Esophagus muscularis mucosa (tissue), 4 donors: ENCODE data around the gene PYHIN1. TPM values are rescaled to one million over a fixed set of nuclear protein-coding genes. Genes with fewer than 3 reads are reported as not detected.

Source experiments
- DNase-seq: peaks from one replicate; pipeline ENCODE4 v3.0.0-alpha.2; 2017; ENCODE audit errors: extremely low spot score
- H3K27ac ChIP-seq, 4 donors: fragments of 200-600 bp; sonication (generic); replicated peaks in 1 of 4; 1 replicate in 3 of 4; 2 replicates in 1 of 4; pipeline ENCODE4 v1.5.1; 2016 to 2019; ENCODE audit warnings: mild to moderate bottlenecking in 1 of 4
- H3K27me3 ChIP-seq, 4 donors: fragments of 200-600 bp; sonication (generic); one replicate each; pipeline versions ENCODE4 v1.5.1 to v1.6.0; 2016 to 2019
- H3K36me3 ChIP-seq, 4 donors: fragments of 200-600 bp; sonication (generic); one replicate each; pipeline ENCODE4 v1.5.1; 2016 to 2019
- H3K4me1 ChIP-seq, 4 donors: fragments of 200-600 bp; sonication (generic); one replicate each; pipeline ENCODE4 v1.5.1; 2016 to 2019
- H3K4me3 ChIP-seq, 4 donors: fragments of 200-600 bp; sonication (generic); 1 replicate in 2 of 4; 2 replicates in 2 of 4; pipeline ENCODE4 v1.5.1; 2016 to 2019; ENCODE audit warnings: mild to moderate bottlenecking in 4 of 4, moderate library complexity in 1 of 4
- H3K9me3 ChIP-seq, 4 donors: fragments of 200-600 bp; sonication (generic); 1 replicate in 3 of 4; 2 replicates in 1 of 4; pipeline ENCODE4 v1.5.1; 2016 to 2019
- CTCF ChIP-seq, 3 experiments: fragments of 200-600 bp in 2 of 3; fragments of 450-650 bp in 1 of 3; sonication (generic) in 2 of 3; IDR thresholded peaks; one replicate each; pipeline ENCODE4 v1.5.1; 2017 to 2019; ENCODE audit warnings: antibody characterized with exemption in 3 of 3, mild to moderate bottlenecking in 2 of 3, moderate library complexity in 1 of 3
- POLR2A ChIP-seq: fragments of 450-650 bp; IDR thresholded peaks from one replicate; pipeline ENCODE4 v1.6.1; 2017; ENCODE audit warnings: antibody characterized with exemption, moderate library complexity, mild to moderate bottlenecking, low read depth
- POLR2AphosphoS5 ChIP-seq, 2 donors: sonication (generic); formaldehyde crosslinking; IDR thresholded peaks; one replicate each; pipeline ENCODE4 v1.6.1; 2017; ENCODE audit warnings: antibody characterized with exemption in 2 of 2
- WGBS: methylation state at CpG from one replicate; pipeline ENCODE4 v1.1.5; 2018; 5-methylcytosine and 5-hydroxymethylcytosine counted together
- intact Hi-C: fragments of 100-400 bp; cut with DNase I; formaldehyde crosslinking; loops from one replicate; pipeline ENCODE4 v1.15.1; 2023
- total RNA-seq, 4 donors: library from RNA; depleted of rRNA; stranded (reverse); fragments of >200 nt; gene quantifications; one replicate each; pipeline versions ENCODE4 v1.1.0 to v1.2.1, GENCODE V29; 2016

PYHIN1 gene
- total RNA-seq, 4 donors from 2014 or later = 1.2 to 1.3 TPM; not detected in 2

GRCh38 chr1:159025043-159025442, 93.7 kb downstream of the PYHIN1 start:
- WGBS = 95% methylated on average over 7 of the region's 7 CpGs
- peaks cover 0 to 45% (median 9%) of the 10 kb centered on the region in 4 donors for H3K36me3 ChIP-seq

More at GRCh38 chr1:159025043-159025442, 93.7 kb downstream of the PYHIN1 start:
- Histone ChIP-seq H3K27me3 (no peaks in the 10 kb centered on the region), H3K9me3 (peaks cover 0 to 6% (median 2%) of the 10 kb centered on the region in 4 donors), H3K4me3 (no peak overlapping the region), H3K27ac (no peak overlapping the region), H3K4me1 (peaks cover 0 to 24% (median 13%) of the 10 kb centered on the region in 4 donors)
- no peak for TF ChIP-seq CTCF (IDR thresholded peaks at IDR 0.05)
- TF ChIP-seq POLR2AphosphoS5 (IDR thresholded peaks at IDR 0.05) = no peak
- TF ChIP-seq POLR2A = no peak
- no peak for DNase-seq
- intact Hi-C loops = no loop called here

Other genes with a start within 250 kb of the PYHIN1 start
- 1 to 10 TPM in 1 of 4 donors, under 1 TPM in 2, not detected in 1; 0.06 to 2.5 (median 0.33) TPM for gene SPTA1, start 244.8 kb upstream of the PYHIN1 start, total RNA-seq
- not detected for gene OR6K2, start 230.9 kb upstream of the PYHIN1 start, total RNA-seq
- not detected for gene OR6K3, start 210.8 kb upstream of the PYHIN1 start, total RNA-seq
- gene OR6K6, start 176.8 kb upstream of the PYHIN1 start, total RNA-seq = not detected
- gene OR6N1, start 159.4 kb upstream of the PYHIN1 start, total RNA-seq = not detected
- not detected for gene OR6N2, start 150.3 kb upstream of the PYHIN1 start, total RNA-seq
- gene MNDA, start 100.2 kb upstream of the PYHIN1 start, total RNA-seq = 10 to 100 TPM in 1 of 4 donors, 1 to 10 TPM in 3; 2.1 to 19.7 (median 3.2) TPM
- 100 to 1,000 TPM in 1 of 4 donors, 10 to 100 TPM in 3; 25.7 to 101 (median 35.3) TPM for gene IFI16, start 78.4 kb downstream of the PYHIN1 start, total RNA-seq
- gene AIM2, start 145.2 kb downstream of the PYHIN1 start, total RNA-seq = under 1 TPM in 2 of 4 donors, not detected in 2; 0.32 to 0.50 TPM
- 10 to 100 TPM; 10.8 to 24.7 (median 20.4) TPM for gene CADM3, start 240.1 kb downstream of the PYHIN1 start, total RNA-seq